ENCODE data around the gene FAR2. TPM values are rescaled to one million over a fixed set of nuclear protein-coding genes. Genes with fewer than 3 reads are reported as not detected.

FAR2 gene
- total RNA-seq, 4 donors from 2014 or later, result 0.62 to 4.1 (median 2.6) TPM

DNA sequence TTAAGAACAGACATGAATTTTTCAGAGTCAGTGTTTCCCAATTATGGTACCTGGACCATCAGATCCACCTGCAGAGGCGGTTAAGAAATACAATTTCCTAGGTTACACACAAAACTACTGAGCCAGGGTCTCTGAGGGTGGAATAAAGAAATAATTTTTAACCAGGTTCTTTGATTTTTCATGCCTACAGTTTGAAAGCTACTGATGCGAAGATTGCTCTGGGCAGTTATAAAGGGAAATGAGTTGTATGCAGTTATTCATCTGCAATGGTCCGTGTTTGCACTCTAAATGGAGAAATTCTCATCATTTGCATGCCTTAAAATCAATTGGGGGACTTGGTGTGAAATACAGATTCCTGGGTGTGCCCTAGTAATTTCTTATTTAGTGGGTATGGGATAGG, 142.1 kb downstream of the FAR2 start:
- DNase-seq (no peak), ATAC-seq (no peak)
- no peak overlapping the region for H3K4me3 ChIP-seq
- H3K36me3 ChIP-seq, result no peaks in the 10 kb centered on the region
- H3K4me1 ChIP-seq, result no peaks in the 10 kb centered on the region
- H3K27ac ChIP-seq, result no peak overlapping the region
- H3K9me3 ChIP-seq, result no peaks in the 10 kb centered on the region
- H3K27me3 ChIP-seq, result no peaks in the 10 kb centered on the region
- no peak for TF ChIP-seq POLR2A (IDR thresholded peaks at IDR 0.05)
- TF ChIP-seq, protein P1, sequence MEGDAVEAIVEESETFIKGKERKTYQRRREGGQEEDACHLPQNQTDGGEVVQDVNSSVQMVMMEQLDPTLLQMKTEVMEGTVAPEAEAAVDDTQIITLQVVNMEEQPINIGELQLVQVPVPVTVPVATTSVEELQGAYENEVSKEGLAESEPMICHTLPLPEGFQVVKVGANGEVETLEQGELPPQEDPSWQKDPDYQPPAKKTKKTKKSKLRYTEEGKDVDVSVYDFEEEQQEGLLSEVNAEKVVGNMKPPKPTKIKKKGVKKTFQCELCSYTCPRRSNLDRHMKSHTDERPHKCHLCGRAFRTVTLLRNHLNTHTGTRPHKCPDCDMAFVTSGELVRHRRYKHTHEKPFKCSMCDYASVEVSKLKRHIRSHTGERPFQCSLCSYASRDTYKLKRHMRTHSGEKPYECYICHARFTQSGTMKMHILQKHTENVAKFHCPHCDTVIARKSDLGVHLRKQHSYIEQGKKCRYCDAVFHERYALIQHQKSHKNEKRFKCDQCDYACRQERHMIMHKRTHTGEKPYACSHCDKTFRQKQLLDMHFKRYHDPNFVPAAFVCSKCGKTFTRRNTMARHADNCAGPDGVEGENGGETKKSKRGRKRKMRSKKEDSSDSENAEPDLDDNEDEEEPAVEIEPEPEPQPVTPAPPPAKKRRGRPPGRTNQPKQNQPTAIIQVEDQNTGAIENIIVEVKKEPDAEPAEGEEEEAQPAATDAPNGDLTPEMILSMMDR (IDR thresholded peaks at IDR 0.05 in 4 of 5, conservative IDR thresholded peaks at IDR 0.05 in 1 of 5), result no peak
- intact Hi-C loops (cut with DNase I; ENCODE audit: low total_unique reads) (no loop called here), in situ Hi-C loops (cut with MboI; ENCODE audit: low sequenced_read_pairs in 4 of 4) (no loop called here)

DNA sequence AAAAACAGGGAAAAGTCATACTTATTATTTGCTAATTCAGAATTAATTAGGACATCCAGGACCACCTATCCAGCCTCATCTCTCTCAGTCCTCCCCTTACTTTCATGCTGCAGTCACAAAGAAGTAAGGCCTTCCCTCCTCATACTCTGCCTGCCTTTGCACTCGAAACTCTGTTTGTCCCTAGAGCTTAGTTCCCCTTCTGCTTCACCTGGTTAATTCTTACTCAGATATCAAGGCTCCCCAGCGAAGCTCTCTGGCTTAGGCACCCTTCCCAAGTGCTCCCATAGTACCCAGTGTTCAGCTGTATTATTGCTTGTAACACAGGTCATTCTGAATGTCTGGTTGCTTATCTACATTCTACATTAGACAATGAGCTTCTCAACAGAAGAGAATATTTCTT, 150.6 kb downstream of the FAR2 start:
- Histone ChIP-seq H3K9me3 (no peaks in the 10 kb centered on the region), H3K4me3 (no peak overlapping the region), H3K4me1 (no peaks in the 10 kb centered on the region), H3K27ac (no peak overlapping the region), H3K27me3 (no peaks in the 10 kb centered on the region), H3K36me3 (no peaks in the 10 kb centered on the region)
- no peak for TF ChIP-seq POLR2A (IDR thresholded peaks at IDR 0.05)
- TF ChIP-seq, protein P1 (IDR thresholded peaks at IDR 0.05 in 4 of 5, conservative IDR thresholded peaks at IDR 0.05 in 1 of 5), result no peak
- in situ Hi-C loops (cut with MboI; ENCODE audit: low sequenced_read_pairs in 4 of 4), result loop anchor here in 2 of 4 donors (25.0 kb wide), 1 partner anchor 212 kb away; no protein-coding TSS in a partner anchor
- no peak for DNase-seq
- intact Hi-C loops (cut with DNase I; ENCODE audit: low total_unique reads), result no loop called here
- ATAC-seq, result no peak

DNA sequence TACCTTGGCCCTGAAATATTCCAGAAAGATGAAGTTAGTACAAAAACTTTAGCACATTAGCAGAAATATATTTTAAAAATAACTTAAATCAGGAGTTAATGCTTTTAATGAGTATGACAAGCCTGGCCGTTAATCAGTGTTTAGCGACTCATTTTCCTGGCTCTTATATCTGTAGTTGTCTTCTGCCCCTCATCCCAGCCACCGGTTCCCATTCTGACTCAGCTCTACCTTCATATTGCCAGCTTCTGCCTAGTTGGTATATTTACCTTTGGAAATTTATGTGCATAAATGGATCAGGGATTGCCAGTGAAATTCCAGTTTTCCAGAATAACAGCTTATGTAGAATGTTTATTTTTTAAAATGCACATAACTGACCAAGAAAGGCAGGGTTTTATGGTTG, 152.0 kb downstream of the FAR2 start:
- Histone ChIP-seq H3K4me3 (no peak overlapping the region), H3K4me1 (no peaks in the 10 kb centered on the region), H3K36me3 (no peaks in the 10 kb centered on the region), H3K27me3 (no peaks in the 10 kb centered on the region), H3K27ac (no peak overlapping the region), H3K9me3 (no peaks in the 10 kb centered on the region)
- ATAC-seq, result no peak
- in situ Hi-C loops (cut with MboI; ENCODE audit: low sequenced_read_pairs in 4 of 4), result loop anchor here in 2 of 4 donors (25.0 kb wide), 1 partner anchor 214 kb away; no protein-coding TSS in a partner anchor
- TF ChIP-seq POLR2A (IDR thresholded peaks at IDR 0.05), result no peak
- TF ChIP-seq, protein P1 (IDR thresholded peaks at IDR 0.05 in 4 of 5, conservative IDR thresholded peaks at IDR 0.05 in 1 of 5), result no peak
- DNase-seq, result no peak
- intact Hi-C loops (cut with DNase I; ENCODE audit: low total_unique reads), result no loop called here

DNA sequence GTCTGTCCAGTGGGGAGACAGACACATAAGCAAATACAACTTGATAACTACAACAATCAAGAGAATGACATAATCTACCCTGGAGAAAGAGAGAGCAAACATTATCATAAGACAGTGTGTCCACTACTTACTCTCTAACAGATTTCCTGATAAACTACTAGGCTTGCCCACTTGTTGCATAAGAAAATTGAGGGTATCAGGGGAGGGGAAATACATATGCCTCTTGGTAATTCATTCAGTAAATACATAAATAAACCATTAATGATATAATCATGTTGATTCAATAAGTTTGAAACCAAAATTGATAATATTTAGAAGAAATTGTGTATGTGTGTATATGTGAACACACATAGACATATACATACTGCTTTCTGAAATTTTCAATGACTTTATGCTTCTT, 155.3 kb downstream of the FAR2 start:
- H3K9me3 ChIP-seq, result no peaks in the 10 kb centered on the region
- TF ChIP-seq, protein P1 (IDR thresholded peaks at IDR 0.05 in 4 of 5, conservative IDR thresholded peaks at IDR 0.05 in 1 of 5), result no peak
- no peak for TF ChIP-seq POLR2A (IDR thresholded peaks at IDR 0.05)
- DNase-seq, result no peak
- ATAC-seq, result no peak
- intact Hi-C loops (cut with DNase I; ENCODE audit: low total_unique reads) (no loop called here), in situ Hi-C loops (cut with MboI; ENCODE audit: low sequenced_read_pairs in 4 of 4) (loop anchor here in 2 of 4 donors (25.0 kb wide), 1 partner anchor 217 kb away; no protein-coding TSS in a partner anchor)
- H3K4me1 ChIP-seq, result no peaks in the 10 kb centered on the region
- no peaks in the 10 kb centered on the region for H3K27me3 ChIP-seq
- no peak overlapping the region for H3K27ac ChIP-seq
- no peaks in the 10 kb centered on the region for H3K36me3 ChIP-seq
- no peak overlapping the region for H3K4me3 ChIP-seq

DNA sequence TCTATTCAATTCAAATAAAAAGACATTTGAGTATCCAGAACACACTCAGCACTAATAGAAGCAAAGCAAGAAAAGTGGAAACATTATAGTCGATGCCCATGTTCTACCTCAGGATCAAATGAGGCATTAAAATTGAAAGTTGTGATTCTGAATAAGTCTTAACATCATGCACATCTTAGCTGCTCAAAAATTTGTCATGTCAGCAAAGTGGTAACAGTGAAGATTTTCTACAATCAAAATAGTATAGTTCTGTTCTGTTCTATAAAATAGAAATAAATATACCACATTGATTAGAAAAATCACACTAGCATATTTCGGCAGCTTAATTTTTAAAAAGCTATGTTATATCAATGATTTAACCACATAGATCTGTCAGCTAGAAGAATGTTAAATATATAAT, 157.2 kb downstream of the FAR2 start:
- no peaks in the 10 kb centered on the region for H3K36me3 ChIP-seq
- no peaks in the 10 kb centered on the region for H3K27me3 ChIP-seq
- intact Hi-C loops (cut with DNase I; ENCODE audit: low total_unique reads) (no loop called here), in situ Hi-C loops (cut with MboI; ENCODE audit: low sequenced_read_pairs in 4 of 4) (loop anchor here in 2 of 4 donors (25.0 kb wide), 1 partner anchor 219 kb away; no protein-coding TSS in a partner anchor)
- H3K9me3 ChIP-seq, result no peaks in the 10 kb centered on the region
- H3K4me3 ChIP-seq, result no peak overlapping the region
- ATAC-seq (no peak), DNase-seq (no peak)
- H3K27ac ChIP-seq, result no peak overlapping the region
- no peaks in the 10 kb centered on the region for H3K4me1 ChIP-seq
- TF ChIP-seq POLR2A (IDR thresholded peaks at IDR 0.05), result no peak
- TF ChIP-seq, protein P1 (IDR thresholded peaks at IDR 0.05 in 4 of 5, conservative IDR thresholded peaks at IDR 0.05 in 1 of 5), result no peak

Measured in gastrocnemius medialis (tissue), 4 donors.